Small intestine (tissue), 7 donors: Measurements from ENCODE around the gene HSD11B2. TPM values are rescaled to one million over a fixed set of nuclear protein-coding genes. Genes with fewer than 3 reads are reported as not detected.

Source experiments
- DNase-seq, 2 donors: peaks; one replicate each; pipeline versions ENCODE4 v3.0.0 to v3.0.0-alpha.2; 2013
- FAIRE-seq: peaks from 2 replicates; lab custom pipeline; 2012; peaks lifted over from hg19 to GRCh38; lab: Jason Lieb, UNC
- H3K27ac ChIP-seq, 3 donors: one replicate each; pipeline ENCODE4 v1.5.1; 2013; ENCODE audit warnings: low read length in 2 of 3, mild to moderate bottlenecking in 2 of 3, control low read depth in 1 of 3, inconsistent platforms in 1 of 3, low read depth in 1 of 3, moderate library complexity in 1 of 3
- H3K27me3 ChIP-seq, 3 donors: one replicate each; pipeline ENCODE4 v1.6.1; 2013; ENCODE audit warnings: low read length in 3 of 3, inconsistent platforms in 1 of 3; ENCODE audit not compliant: control insufficient read depth in 3 of 3, insufficient read depth in 3 of 3
- H3K36me3 ChIP-seq, 3 donors: one replicate each; pipeline ENCODE4 v1.6.1; 2013; ENCODE audit warnings: low read length in 3 of 3, inconsistent platforms in 1 of 3, low read depth in 1 of 3, mild to moderate bottlenecking in 1 of 3, moderate library complexity in 1 of 3; ENCODE audit not compliant: control insufficient read depth in 3 of 3, insufficient read depth in 2 of 3
- H3K4me1 ChIP-seq, 3 donors: one replicate each; pipeline ENCODE4 v1.6.1; 2013; ENCODE audit warnings: low read length in 2 of 3, inconsistent platforms in 1 of 3, low read depth in 1 of 3, mild to moderate bottlenecking in 1 of 3, moderate library complexity in 1 of 3; ENCODE audit not compliant: control insufficient read depth in 3 of 3, insufficient read depth in 2 of 3
- H3K4me3 ChIP-seq, 3 donors: one replicate each; pipeline ENCODE4 v1.5.1; 2013; ENCODE audit warnings: low read length in 3 of 3, control low read depth in 1 of 3, inconsistent platforms in 1 of 3, low read depth in 1 of 3, mild to moderate bottlenecking in 1 of 3, moderate library complexity in 1 of 3
- H3K9me3 ChIP-seq, 2 donors: one replicate each; pipeline ENCODE4 v1.6.1; 2013; ENCODE audit warnings: low read depth in 1 of 2, low read length in 1 of 2; ENCODE audit not compliant: control insufficient read depth in 2 of 2, insufficient read depth in 1 of 2
- WGBS, 3 donors: extraction: QIAGEN DNeasy Blood & Tissue Kit; methylation state at CpG; one replicate each; pipeline ENCODE4 v1.1.7; 2013; 5-methylcytosine and 5-hydroxymethylcytosine counted together
- polyA plus RNA-seq, 4 donors: library from polyadenylated mRNA; stranded (reverse) in 3 of 4; unstranded in 1 of 4; fragments of 200-250 nt in 3 of 4; fragments of 120-200 nt in 1 of 4; gene quantifications; one replicate each; pipeline versions ENCODE4 v1.2.1 to v1.2.3, GENCODE V29; 2013
- donor health status: healthy with polysubstance abuse.
- donor health status: control.
- donor health status: control.
- donor health status: Bipolar disorder and iron deficiency.
- donor health status: healthy.

The HSD11B2 gene
- polyA plus RNA-seq, 4 donors: 9.7 to 166 (median 111) TPM

- DNase-seq (peak in 1 of 2 donors; percentile 40), FAIRE-seq (no peak)
- Histone ChIP-seq H3K4me1 (peaks cover 0 to 57% (median 21%) of the 10 kb centered on the region in 3 donors), H3K4me3 (no peak overlapping the region), H3K36me3 (peaks cover 0 to 27% (median 0%) of the 10 kb centered on the region in 3 donors), H3K27me3 (peaks cover 0 to 19% (median 0%) of the 10 kb centered on the region in 3 donors), H3K9me3 (no peaks in the 10 kb centered on the region), H3K27ac (peak overlapping the region in 2 of 3 donors; percentile 56 to 85)
- 41 to 78% (median 56%) methylated on average over 78 to 88 of the region's 88 CpGs for WGBS, 3 donors
These were observed 36.5 kb upstream of the HSD11B2 start for GRCh38 chr16:67394155-67395104.

GRCh38 chr16:67395105-67395457, 35.8 kb upstream of the HSD11B2 start:
- WGBS, 3 donors: 72 to 78% (median 74%) methylated on average over 10 of the region's 10 CpGs
- no peak for DNase-seq
- Histone ChIP-seq H3K9me3 (no peaks in the 10 kb centered on the region), H3K4me3 (no peak overlapping the region), H3K27ac (peak overlapping the region in 1 of 3 donors; percentile 65), H3K4me1 (peaks cover 0 to 63% (median 21%) of the 10 kb centered on the region in 3 donors), H3K36me3 (peaks cover 0 to 22% (median 0%) of the 10 kb centered on the region in 3 donors), H3K27me3 (peaks cover 0 to 19% (median 0%) of the 10 kb centered on the region in 3 donors)
- FAIRE-seq: no peak

GRCh38 chr16:67395458-67396158, 35.3 kb upstream of the HSD11B2 start:
- H3K4me1 ChIP-seq: peaks cover 0 to 63% (median 21%) of the 10 kb centered on the region in 3 donors
- no peak for DNase-seq
- H3K36me3 ChIP-seq: peaks cover 0 to 18% (median 0%) of the 10 kb centered on the region in 3 donors
- FAIRE-seq: no peak
- H3K27ac ChIP-seq: peak overlapping the region in 2 of 3 donors; percentile 64 to 65
- no peaks in the 10 kb centered on the region for H3K9me3 ChIP-seq
- 48 to 72% (median 58%) methylated on average over 13 of the region's 13 CpGs for WGBS, 3 donors
- peaks cover 0 to 19% (median 0%) of the 10 kb centered on the region in 3 donors for H3K27me3 ChIP-seq
- no peak overlapping the region for H3K4me3 ChIP-seq

- WGBS, 3 donors: 16 to 32% (median 26%) methylated on average over 31 of the region's 31 CpGs
- DNase-seq (peak; percentile 91 to 96), FAIRE-seq (no peak)
These were observed 34.5 kb upstream of the HSD11B2 start for GRCh38 chr16:67396159-67397035.

GRCh38 chr16:67397036-67397801, 33.7 kb upstream of the HSD11B2 start:
- Histone ChIP-seq H3K4me3 (no peak overlapping the region), H3K27me3 (peaks cover 0 to 19% (median 0%) of the 10 kb centered on the region in 3 donors), H3K27ac (peak overlapping the region in 2 of 3 donors; percentile 43 to 69), H3K36me3 (peaks cover 0 to 11% (median 0%) of the 10 kb centered on the region in 3 donors), H3K4me1 (peaks cover 0 to 52% (median 17%) of the 10 kb centered on the region in 3 donors), H3K9me3 (no peaks in the 10 kb centered on the region)
- FAIRE-seq (no peak), DNase-seq (no peak)
- WGBS, 3 donors: 70 to 79% (median 78%) methylated on average over 15 of the region's 15 CpGs

More at GRCh38 chr16:67396159-67397035, 34.5 kb upstream of the HSD11B2 start:
- Histone ChIP-seq H3K27ac (peak overlapping the region; percentile 22 to 69 (median 64)), H3K36me3 (peaks cover 0 to 12% (median 0%) of the 10 kb centered on the region in 3 donors), H3K4me1 (peaks cover 0 to 60% (median 19%) of the 10 kb centered on the region in 3 donors), H3K27me3 (peaks cover 0 to 19% (median 0%) of the 10 kb centered on the region in 3 donors), H3K4me3 (no peak overlapping the region), H3K9me3 (no peaks in the 10 kb centered on the region)

GRCh38 chr16:67397812-67398545, 32.9 kb upstream of the HSD11B2 start:
- Histone ChIP-seq H3K9me3 (no peaks in the 10 kb centered on the region), H3K36me3 (peaks cover 0 to 11% (median 0%) of the 10 kb centered on the region in 3 donors), H3K4me3 (no peak overlapping the region), H3K27ac (peak overlapping the region in 1 of 3 donors; percentile 17), H3K27me3 (peaks cover 0 to 17% (median 0%) of the 10 kb centered on the region in 3 donors), H3K4me1 (peaks cover 0 to 45% (median 17%) of the 10 kb centered on the region in 3 donors)
- DNase-seq: no peak
- no peak for FAIRE-seq
- WGBS, 3 donors: 79 to 87% (median 86%) methylated on average over 18 to 22 of the region's 22 CpGs
